ENCODE data around the gene CD52. TPM values are rescaled to one million over a fixed set of nuclear protein-coding genes. Genes with fewer than 3 reads are reported as not detected.
A peak's percentile ranks its signal among the peaks of the same experiment; 100 is the strongest.

Gene CD52
- total and polyA plus RNA-seq, 2 of the 4 experiments (the other 2 are of a cell fraction): 1.6 TPM; not detected in 1

DNA sequence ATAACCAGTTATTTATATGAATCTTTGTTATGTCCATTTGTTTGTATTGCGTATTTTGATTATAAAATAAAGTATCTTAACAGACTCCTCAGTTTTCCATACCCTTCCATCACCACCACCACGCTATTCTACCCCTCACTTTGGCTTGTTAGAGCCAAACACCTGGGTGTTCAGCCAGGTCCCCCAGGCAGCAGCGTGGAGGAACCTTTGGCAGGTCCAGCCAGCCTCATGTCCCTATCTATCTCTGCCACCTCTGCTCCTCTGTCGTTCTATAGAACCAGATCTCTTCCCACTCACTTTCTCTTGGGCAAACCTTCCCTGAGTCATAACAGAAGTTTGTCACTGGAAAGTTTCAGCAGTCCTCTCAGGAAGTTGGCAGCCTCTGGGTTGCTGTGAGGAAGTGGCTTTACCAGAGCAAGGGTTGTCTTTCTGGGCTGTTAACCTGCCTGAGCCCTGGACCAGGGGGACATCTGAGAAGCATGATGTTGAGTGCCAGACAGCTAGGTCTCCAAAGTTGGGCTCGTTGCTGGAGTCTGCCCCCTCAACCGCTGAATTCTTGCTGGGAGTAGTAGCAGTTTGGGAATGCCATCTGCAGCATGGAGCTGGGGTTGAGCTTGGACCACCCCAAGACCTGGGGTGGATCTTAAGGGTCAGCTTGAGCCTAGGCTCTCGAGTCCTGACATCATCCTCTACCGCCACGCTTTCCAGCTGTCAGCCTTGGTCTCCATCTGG lies 38.9 kb upstream of the CD52 start:
- peak overlapping the region; percentile 78 for H3K9ac ChIP-seq (ENCODE audit: low read depth, low read length)
- CTCF ChIA-PET: interaction anchor here (0.5 to 1.5 kb wide), 6 partner anchors 37 to 89 kb away, joined by 3 to 7 read pairs (median 3); partner anchors contain the start of genes CATSPER4, CD52 and CEP85
- peak overlapping the region; percentile 99 for H3K4ac ChIP-seq (ENCODE audit: low read depth, low read length)
- in situ Hi-C loops (cut with MboI; ENCODE audit: low sequenced_read_pairs): no loop called here
- H3K36me3 ChIP-seq (ENCODE audit: control insufficient read depth, insufficient read depth, low read length): peaks cover 24% of the 10 kb centered on the region
- peak; percentile 75 for DNase-seq
- peak overlapping the region; percentile 91 for H3K4me2 ChIP-seq (ENCODE audit: low read depth, low read length)
- intact Hi-C loops (cut with micrococcal nuclease): loop anchor here (5.0 kb wide), 1 partner anchor 242 kb away; no protein-coding TSS in a partner anchor
- WGBS, 2 experiments (ENCODE audit: extremely low coverage in 2 of 2, insufficient read length in 1 of 2): 58% methylated on average over 2 of the region's 9 CpGs; no CpG with 5 or more reads in 1 of the 2 experiments
- H3K23ac ChIP-seq (ENCODE audit: low read depth, low read length): peak overlapping the region; percentile 97
- peaks cover 25 to 63% of the 10 kb centered on the region in 2 experiments for H3K79me1 ChIP-seq (ENCODE audit: low read depth in 1 of 2, low read length in 2 of 2)
- no peak for ATAC-seq (ENCODE audit: low read depth)
- H3K4me1 ChIP-seq (ENCODE audit: control insufficient read depth, insufficient read depth, low read length): peaks cover 57% of the 10 kb centered on the region
- H2BK20ac ChIP-seq (ENCODE audit: low read depth, low read length): peak overlapping the region; percentile 84
- H2BK5ac ChIP-seq (ENCODE audit: low read depth, low read length, poor library complexity, severe bottlenecking): peak overlapping the region; percentile 92
- H3K14ac ChIP-seq (replicated peaks; ENCODE audit: low read depth, low read length): peak overlapping the region; percentile 98
- peak overlapping the region; percentile 85 for H3K27ac ChIP-seq (ENCODE audit: insufficient read depth, low read length)
- no peaks in the 10 kb centered on the region for H3K27me3 ChIP-seq (ENCODE audit: control insufficient read depth, insufficient read depth, low read length)
- peak overlapping the region; percentile 99 for H2AK5ac ChIP-seq (ENCODE audit: low read depth, low read length)
- H2BK120ac ChIP-seq (ENCODE audit: low read depth, low read length): peak overlapping the region; percentile 93
- H3K9me3 ChIP-seq (ENCODE audit: control insufficient read depth, insufficient read depth, low read length): no peaks in the 10 kb centered on the region
- H4K20me1 ChIP-seq (ENCODE audit: insufficient read depth, low read length): peaks cover 51% of the 10 kb centered on the region
- dilution Hi-C loops (cut with HindIII; ENCODE audit: low sequenced_read_pairs, unreplicated experiment): no loop called here
- peak overlapping the region; percentile 94 for H2AFZ ChIP-seq (replicated peaks; ENCODE audit: low read length, poor library complexity)
- peak overlapping the region; percentile 95 for H4K91ac ChIP-seq (ENCODE audit: insufficient read depth, low read depth, low read length)
- H3K9me1 ChIP-seq (ENCODE audit: insufficient read depth, low read length): peaks cover 43% of the 10 kb centered on the region
- POLR2A ChIA-PET (ENCODE audit: unreplicated experiment): no interaction called here
- H2BK15ac ChIP-seq (ENCODE audit: low read depth, low read length): peak overlapping the region; percentile 91
- peak overlapping the region; percentile 58 for H3K18ac ChIP-seq (ENCODE audit: low read depth, low read length)
- H2AK9ac ChIP-seq (replicated peaks; ENCODE audit: low read depth, low read length, poor library complexity): peak overlapping the region; percentile 100
- TF ChIP-seq NFE2L2 (IDR thresholded peaks at IDR 0.05; ENCODE audit: low read depth, low read length) (no peak), RAD21 (IDR thresholded peaks at IDR 0.05; ENCODE audit: low read length) (no peak), RFX5 (IDR thresholded peaks at IDR 0.05; ENCODE audit: low read depth, low read length) (no peak), FOS (IDR thresholded peaks at IDR 0.05; ENCODE audit: low read depth, low read length) (no peak), CEBPB (IDR thresholded peaks at IDR 0.05; ENCODE audit: low read depth, low read length) (peak; percentile 73)
- TF ChIP-seq, protein P1, sequence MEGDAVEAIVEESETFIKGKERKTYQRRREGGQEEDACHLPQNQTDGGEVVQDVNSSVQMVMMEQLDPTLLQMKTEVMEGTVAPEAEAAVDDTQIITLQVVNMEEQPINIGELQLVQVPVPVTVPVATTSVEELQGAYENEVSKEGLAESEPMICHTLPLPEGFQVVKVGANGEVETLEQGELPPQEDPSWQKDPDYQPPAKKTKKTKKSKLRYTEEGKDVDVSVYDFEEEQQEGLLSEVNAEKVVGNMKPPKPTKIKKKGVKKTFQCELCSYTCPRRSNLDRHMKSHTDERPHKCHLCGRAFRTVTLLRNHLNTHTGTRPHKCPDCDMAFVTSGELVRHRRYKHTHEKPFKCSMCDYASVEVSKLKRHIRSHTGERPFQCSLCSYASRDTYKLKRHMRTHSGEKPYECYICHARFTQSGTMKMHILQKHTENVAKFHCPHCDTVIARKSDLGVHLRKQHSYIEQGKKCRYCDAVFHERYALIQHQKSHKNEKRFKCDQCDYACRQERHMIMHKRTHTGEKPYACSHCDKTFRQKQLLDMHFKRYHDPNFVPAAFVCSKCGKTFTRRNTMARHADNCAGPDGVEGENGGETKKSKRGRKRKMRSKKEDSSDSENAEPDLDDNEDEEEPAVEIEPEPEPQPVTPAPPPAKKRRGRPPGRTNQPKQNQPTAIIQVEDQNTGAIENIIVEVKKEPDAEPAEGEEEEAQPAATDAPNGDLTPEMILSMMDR (conservative IDR thresholded peaks at IDR 0.05; ENCODE audit: low read depth, low read length): no peak
- peak overlapping the region; percentile 79 to 90 for H4K8ac ChIP-seq (ENCODE audit: low read depth in 2 of 2, low read length in 2 of 2)
- H3K56ac ChIP-seq (ENCODE audit: extremely low read depth, insufficient read depth, low read length): peak overlapping the region; percentile 73
- BruUV-seq (replicated peaks): no TSS peak
- peak overlapping the region; percentile 71 for H4K5ac ChIP-seq (ENCODE audit: low read depth, low read length)
- H3K4me3 ChIP-seq (ENCODE audit: insufficient read depth, low read depth, low read length): peak overlapping the region; percentile 89
